K562 (cell line): Measurements from ENCODE around the gene CERS6. TPM values are rescaled to one million over a fixed set of nuclear protein-coding genes. Genes with fewer than 3 reads are reported as not detected.

Source experiments
- ATAC-seq: fragments of 200-7000 bp; cut with Tn5 transposase; 3 replicates; pipeline ENCODE4 v1.9.1; 2020; ENCODE audit warnings: moderate library complexity
- BruUV-seq: library from RNA; stranded (reverse); fragments of 400-500 nt; replicated peaks from 2 replicates; lab custom pipeline; 2021; lab: Mats Ljungman, UMichigan
- CTCF ChIA-PET: fragments of 300-600 bp; formaldehyde crosslinking; extraction: SDS; loops from one replicate; lab custom pipeline; 2021; ENCODE audit warnings: low intra/inter-chr PET ratio; lab: Yijun Ruan, JAX
- POLR2A ChIA-PET: fragments of 300-600, 350-650 bp; sonication (Branson Sonifier 250); formaldehyde crosslinking; extraction: SDS; loops from one replicate; lab custom pipeline; 2021; ENCODE audit warnings: antibody characterized with exemption, inconsistent platforms; lab: Yijun Ruan, JAX
- DNase-seq, 4 experiments: peaks; one replicate each; pipeline versions ENCODE4 v3.0.0 to v3.0.0-alpha.2; 2011 to 2018; ENCODE audit warnings: low spot score in 3 of 4, mixed read lengths in 3 of 4; ENCODE audit errors: extremely low read depth in 1 of 4
- FAIRE-seq: peaks from 2 replicates; lab custom pipeline; 2011; peaks lifted over from hg19 to GRCh38; lab: Jason Lieb, UNC
- H2AFZ ChIP-seq: 2 replicates; pipeline ENCODE4 v1.6.0; 2011; ENCODE audit warnings: low read depth, low read length, control low read depth, inconsistent platforms
- H3K27ac ChIP-seq: fragments of 200-600 bp; 3 replicates; pipeline ENCODE4 v1.8.0; 2011; ENCODE audit warnings: low read depth, mild to moderate bottlenecking, control low read depth, inconsistent platforms, low read length, moderate library complexity, mixed read lengths; ENCODE audit errors: extremely low read depth
- H3K27me3 ChIP-seq, 2 experiments: fragments of 300-600 bp in 1 of 2; 2 replicates in 1 of 2; 3 replicates in 1 of 2; pipeline versions ENCODE4 v1.6.0 to v1.8.0; 2011; ENCODE audit warnings: inconsistent platforms in 2 of 2, low read length in 2 of 2, mild to moderate bottlenecking in 1 of 2, mixed read lengths in 1 of 2, moderate library complexity in 1 of 2; ENCODE audit not compliant: control insufficient read depth in 2 of 2, insufficient read depth in 2 of 2
- H3K36me3 ChIP-seq: fragments of 300-600 bp; 3 replicates; pipeline ENCODE4 v1.8.0; 2011; ENCODE audit warnings: mild to moderate bottlenecking, low read length, inconsistent platforms; ENCODE audit not compliant: control insufficient read depth, insufficient read depth
- H3K4me1 ChIP-seq, 2 experiments: fragments of 200-600 bp in 1 of 2; replicated peaks in 1 of 2; 2 replicates in 1 of 2; 3 replicates in 1 of 2; pipeline versions ENCODE4 v1.5.1 to v1.8.0; 2011; ENCODE audit warnings: inconsistent platforms in 2 of 2, low read length in 2 of 2, mild to moderate bottlenecking in 1 of 2, mixed read lengths in 1 of 2, moderate library complexity in 1 of 2; ENCODE audit not compliant: control insufficient read depth in 2 of 2, insufficient read depth in 2 of 2
- H3K4me2 ChIP-seq: 2 replicates; pipeline ENCODE4 v1.6.1; 2011; ENCODE audit warnings: low read length, control low read depth, inconsistent platforms, mixed read lengths; ENCODE audit not compliant: insufficient read depth
- H3K4me3 ChIP-seq: fragments of 200-600 bp; sonication (generic), shearing (Covaris generic); 2 replicates; pipeline ENCODE4 v1.5.1; 2016; ENCODE audit warnings: control low read depth, inconsistent platforms
- H3K79me2 ChIP-seq: fragments of 200-600 bp; 3 replicates; pipeline ENCODE4 v1.8.0; 2011; ENCODE audit warnings: low read length, inconsistent platforms; ENCODE audit not compliant: control insufficient read depth, insufficient read depth
- H3K9ac ChIP-seq, 2 experiments: 2 replicates each; pipeline versions ENCODE4 v1.6.0 to v1.6.1; 2011; ENCODE audit warnings: low read depth in 2 of 2, low read length in 2 of 2, control low read depth in 1 of 2, inconsistent platforms in 1 of 2, mild to moderate bottlenecking in 1 of 2, mixed read lengths in 1 of 2; ENCODE audit not compliant: insufficient read depth in 1 of 2
- H3K9me1 ChIP-seq: one replicate; pipeline ENCODE4 v1.6.0; 2011; ENCODE audit warnings: inconsistent platforms, mild to moderate bottlenecking, low read length, moderate library complexity; ENCODE audit not compliant: control insufficient read depth, insufficient read depth
- H3K9me3 ChIP-seq: replicated peaks from 2 replicates; pipeline ENCODE4 v1.5.1; 2011; ENCODE audit warnings: low read depth, low read length, inconsistent platforms; ENCODE audit not compliant: control insufficient read depth, insufficient read depth
- H4K20me1 ChIP-seq: replicated peaks from 2 replicates; pipeline ENCODE4 v1.6.1; 2011; ENCODE audit warnings: low read length, inconsistent platforms, mixed read lengths; ENCODE audit not compliant: control insufficient read depth, insufficient read depth
- CHD4 ChIP-seq: fragments of 200-600 bp; sonication (generic); IDR thresholded peaks from 3 replicates; pipeline ENCODE4 v1.6.1; 2012; ENCODE audit warnings: low read depth, mild to moderate bottlenecking, mixed read lengths, low read length, inconsistent platforms; ENCODE audit not compliant: insufficient read depth, insufficient replicate concordance, poor library complexity, severe bottlenecking
- EZH2 ChIP-seq: IDR thresholded peaks from 2 replicates; pipeline ENCODE4 v1.6.1; 2012; ENCODE audit warnings: low read depth, mild to moderate bottlenecking, inconsistent platforms, low read length, borderline replicate concordance
- MYC ChIP-seq, 2 experiments: fragments of 250-450 bp in 1 of 2; sonication (Bioruptor Pico) in 1 of 2; IDR thresholded peaks; 2 replicates each; pipeline versions ENCODE4 v1.5.1 to v1.6.1; 2012 to 2021; ENCODE audit warnings: low read depth in 2 of 2, borderline replicate concordance in 1 of 2, improper control_type of control experiment in 1 of 2, low read length in 1 of 2, mild to moderate bottlenecking in 1 of 2, moderate library complexity in 1 of 2
- SIN3B ChIP-seq: fragments of 450-650 bp; IDR thresholded peaks from 2 replicates; pipeline ENCODE4 v1.6.1; 2017; ENCODE audit warnings: low read depth, mild to moderate bottlenecking, moderate library complexity
- YBX1 ChIP-seq: fragments of 450-650 bp; IDR thresholded peaks from 2 replicates; pipeline ENCODE4 v1.7.1; 2016; ENCODE audit warnings: mild to moderate bottlenecking
- ZKSCAN3 ChIP-seq: fragments of 250-450 bp; sonication (Bioruptor Pico); IDR thresholded peaks from 2 replicates; pipeline ENCODE4 v1.4.0; 2020
- ZNF143 ChIP-seq: sonication (generic); formaldehyde crosslinking; IDR thresholded peaks from 2 replicates; pipeline ENCODE4 v1.9.0; 2022; ENCODE audit warnings: mild to moderate bottlenecking, missing genetic modification reagents
- ZNF384 ChIP-seq: IDR thresholded peaks from 2 replicates; pipeline ENCODE4 v1.6.1; 2012; ENCODE audit warnings: low read depth, low read length, improper control_type of control experiment
- WGBS: fragments of 100-300 bp; shearing (Covaris generic); methylation state at CpG from one replicate; pipeline ENCODE4 v1.1.6; 2016; ENCODE audit warnings: low coverage, mixed read lengths; ENCODE audit not compliant: insufficient coverage; ENCODE audit errors: missing lambda C conversion rate; 5-methylcytosine and 5-hydroxymethylcytosine counted together
- in situ Hi-C: fragments of 300-500 bp; cut with MboI; formaldehyde crosslinking; loops from 4 replicates; pipeline ENCODE4 v1.15.0; 2018; ENCODE audit warnings: inconsistent platforms, mixed read lengths
- intact Hi-C: fragments of 100-400 bp; cut with micrococcal nuclease; formaldehyde crosslinking; loops from 2 replicates; pipeline ENCODE4 v1.14.2; 2022
- polyA plus RNA-seq, 8 experiments: library from polyadenylated mRNA; depleted of rRNA in 4 of 8; stranded (reverse) in 5 of 8; unstranded in 3 of 8; fragments of >200 nt; fragmentation: Nextera tagmentation in 2 of 8; fragmentation: Illumina TruSeq in 1 of 8; extraction: Ambion mirVana in 2 of 8; extraction: Trizol in 1 of 8; gene quantifications; 2 replicates each; pipeline versions ENCODE4 v1.2.1 to v1.2.3, GENCODE V29; 2011 to 2014; ENCODE audit warnings: inconsistent platforms in 1 of 8, missing spikeins in 1 of 8
- total RNA-seq, 7 experiments: library from RNA; depleted of rRNA in 6 of 7; stranded (reverse); fragments of >200 nt in 6 of 7; fragmentation: Illumina TruSeq in 2 of 7; extraction: Trizol in 2 of 7; gene quantifications; 2 replicates each; pipeline versions ENCODE4 v1.2.1 to v1.2.3, GENCODE V29; 2011 to 2021; ENCODE audit warnings: low replicate concordance in 1 of 7
- TF ChIP-seq, protein P1 (sequence below): fragments of 250-450 bp; sonication (Bioruptor Pico); IDR thresholded peaks from 2 replicates; pipeline ENCODE4 v1.8.0; 2021; ENCODE audit warnings: moderate library complexity, mild to moderate bottlenecking, inconsistent platforms

CERS6 gene
- total and polyA plus RNA-seq, 9 of the 15 experiments (the other 6 are each of a cell fraction or from before 2014, with no cell fraction given), result 1.6 to 13.6 (median 11.4) TPM

DNA sequence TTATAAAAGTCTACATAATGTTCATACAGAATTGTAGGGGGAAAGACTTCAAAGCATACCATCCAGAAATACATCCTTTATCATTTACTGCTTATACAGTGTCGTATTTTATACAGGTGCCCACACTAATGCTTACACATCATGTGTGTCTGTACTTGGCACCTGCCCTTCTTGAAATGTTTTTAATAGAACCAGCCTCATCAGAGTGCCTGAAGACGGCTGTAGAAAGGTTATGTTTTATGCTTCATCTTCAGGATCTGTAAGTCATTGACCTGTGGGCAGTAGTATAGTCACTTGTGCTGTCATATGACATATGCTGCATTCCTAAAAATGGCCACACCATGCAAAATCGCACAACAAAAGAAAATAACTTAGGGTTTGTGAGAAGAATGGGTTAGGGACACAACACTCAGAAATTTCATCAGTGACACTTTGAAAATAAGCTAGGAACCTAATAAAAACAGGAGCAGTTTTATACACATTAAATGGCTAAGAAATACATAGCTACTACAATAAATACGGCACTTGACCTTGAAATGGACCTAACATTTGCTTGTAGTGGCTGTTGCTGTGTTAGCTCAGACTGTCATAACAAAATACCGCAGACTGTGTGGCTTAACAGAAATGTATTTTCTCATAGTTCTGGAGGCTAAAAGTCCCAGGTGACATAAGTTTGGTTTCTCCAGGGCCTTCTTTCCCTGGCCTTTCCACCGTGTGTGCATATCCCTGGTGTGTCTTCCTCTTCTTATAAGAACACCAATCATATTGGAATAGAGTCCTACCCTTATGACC lies 112.6 kb downstream of the CERS6 start (continued):
- TF ChIP-seq, protein P1, sequence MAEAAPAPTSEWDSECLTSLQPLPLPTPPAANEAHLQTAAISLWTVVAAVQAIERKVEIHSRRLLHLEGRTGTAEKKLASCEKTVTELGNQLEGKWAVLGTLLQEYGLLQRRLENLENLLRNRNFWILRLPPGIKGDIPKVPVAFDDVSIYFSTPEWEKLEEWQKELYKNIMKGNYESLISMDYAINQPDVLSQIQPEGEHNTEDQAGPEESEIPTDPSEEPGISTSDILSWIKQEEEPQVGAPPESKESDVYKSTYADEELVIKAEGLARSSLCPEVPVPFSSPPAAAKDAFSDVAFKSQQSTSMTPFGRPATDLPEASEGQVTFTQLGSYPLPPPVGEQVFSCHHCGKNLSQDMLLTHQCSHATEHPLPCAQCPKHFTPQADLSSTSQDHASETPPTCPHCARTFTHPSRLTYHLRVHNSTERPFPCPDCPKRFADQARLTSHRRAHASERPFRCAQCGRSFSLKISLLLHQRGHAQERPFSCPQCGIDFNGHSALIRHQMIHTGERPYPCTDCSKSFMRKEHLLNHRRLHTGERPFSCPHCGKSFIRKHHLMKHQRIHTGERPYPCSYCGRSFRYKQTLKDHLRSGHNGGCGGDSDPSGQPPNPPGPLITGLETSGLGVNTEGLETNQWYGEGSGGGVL (CRISPR knock-in tag), result no peak
- TF ChIP-seq ZNF384 (no peak), ZNF143 (CRISPR knock-in tag) (no peak), YBX1 (no peak), MYC (IDR thresholded peaks at IDR 0.05; ENCODE audit: low read depth, low read length) (no peak), MYC (CRISPR knock-in tag; IDR thresholded peaks at IDR 0.05; ENCODE audit: borderline replicate concordance, low read depth) (no peak), SIN3B (no peak), ZKSCAN3 (CRISPR knock-in tag) (no peak), CHD4 (no peak)

DNA sequence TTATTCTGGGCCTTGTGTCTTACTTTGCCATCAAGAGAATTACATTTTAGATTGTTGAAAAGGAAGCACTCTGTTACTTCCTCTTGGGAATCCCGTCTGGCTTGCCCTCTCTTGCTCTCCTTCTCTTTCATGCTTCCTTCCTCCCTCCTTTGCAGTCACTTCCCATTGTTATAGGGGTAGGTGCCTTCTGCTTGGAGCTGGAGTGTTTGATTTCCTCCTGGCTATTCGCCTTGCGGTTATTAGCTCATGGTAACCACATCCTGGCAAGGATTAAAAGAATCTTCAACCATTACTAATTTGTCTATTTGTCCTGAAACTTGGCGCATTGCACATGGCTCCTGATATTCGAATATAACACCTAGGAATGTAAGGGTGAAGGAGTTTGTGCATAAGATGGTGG lies 115.0 kb downstream of the CERS6 start:
- Histone ChIP-seq H2AFZ (no peak overlapping the region), H3K4me3 (no peak overlapping the region), H3K4me2 (no peak overlapping the region), H3K9me1 (no peaks in the 10 kb centered on the region), H3K27ac (no peak overlapping the region), H3K4me1 (no peaks in the 10 kb centered on the region), H4K20me1 (no peaks in the 10 kb centered on the region), H3K27me3 (no peaks in the 10 kb centered on the region; a peak in 1 of 5 replicates), H3K9ac (no peak overlapping the region), H3K79me2 (no peaks in the 10 kb centered on the region), H3K36me3 (no peaks in the 10 kb centered on the region), H3K9me3 (no peaks in the 10 kb centered on the region)
- FAIRE-seq (no peak), ATAC-seq (no peak), DNase-seq (no peak)
- CTCF ChIA-PET, result no interaction called here
- in situ Hi-C loops, result no loop called here
- intact Hi-C loops, result no loop called here
- 67% methylated on average over 5 of the region's 5 CpGs for WGBS
- no TSS peak for BruUV-seq
- no peak for TF ChIP-seq EZH2
- POLR2A ChIA-PET, result no interaction called here
